Measurements from ENCODE around the gene TRIP10.
"Not testable (repeated sequence)": the region's sequence is repeated elsewhere in the genome, so short reads cannot be mapped to it uniquely, and the experiment has no call there.

The TRIP10 gene

GRCh38 chr19:6739390-6739882 lies at the start of gene TRIP10:
Gene TRIP10 (plus strand): TSS chr19:6739680. CDS start chr19:6739762, 82 bp downstream.
- DNase-seq = peak; percentile 85

- DNase-seq = no peak
These were observed 49.2 kb upstream of the TRIP10 start for GRCh38 chr19:6690160-6690885.

GRCh38 chr19:6691342-6691741 lies 48.1 kb upstream of the TRIP10 start:
- no peak for DNase-seq

- DNase-seq = no peak
These were observed 47.5 kb upstream of the TRIP10 start for GRCh38 chr19:6692027-6692426.

GRCh38 chr19:6693056-6693471 lies 46.4 kb upstream of the TRIP10 start:
- DNase-seq = no peak

- peak; percentile 44 for DNase-seq
These were observed 45.8 kb upstream of the TRIP10 start for GRCh38 chr19:6693681-6694080.

- DNase-seq = peak; percentile 59
These were observed 45.2 kb upstream of the TRIP10 start for GRCh38 chr19:6694147-6694815.

GRCh38 chr19:6696239-6696820 lies 43.1 kb upstream of the TRIP10 start:
- no peak for DNase-seq

GRCh38 chr19:6697291-6697690 lies 42.2 kb upstream of the TRIP10 start:
- no peak for DNase-seq

GRCh38 chr19:6699935-6700334 lies 39.5 kb upstream of the TRIP10 start:
- no peak for DNase-seq

GRCh38 chr19:6700586-6701316 lies 38.7 kb upstream of the TRIP10 start:
- no peak for DNase-seq

GRCh38 chr19:6705931-6706632 lies 33.4 kb upstream of the TRIP10 start:
- no peak for DNase-seq

- DNase-seq = no peak
These were observed 32.9 kb upstream of the TRIP10 start for GRCh38 chr19:6706633-6706958.

GRCh38 chr19:6707011-6707657 lies 32.3 kb upstream of the TRIP10 start:
- no peak for DNase-seq

GRCh38 chr19:6707658-6708018 lies 31.8 kb upstream of the TRIP10 start:
- DNase-seq = no peak

GRCh38 chr19:6708346-6708745 lies 31.1 kb upstream of the TRIP10 start:
- no peak for DNase-seq

GRCh38 chr19:6708913-6709312 lies 30.6 kb upstream of the TRIP10 start:
- not testable (repeated sequence) for DNase-seq

GRCh38 chr19:6709549-6709948 lies 29.9 kb upstream of the TRIP10 start:
- no peak for DNase-seq

GRCh38 chr19:6710273-6711077 lies 29.0 kb upstream of the TRIP10 start:
- DNase-seq = no peak

GRCh38 chr19:6711078-6711361 lies 28.5 kb upstream of the TRIP10 start:
- no peak for DNase-seq

- no peak for DNase-seq
These were observed 27.9 kb upstream of the TRIP10 start for GRCh38 chr19:6711605-6712004.

GRCh38 chr19:6712231-6712630 lies 27.2 kb upstream of the TRIP10 start:
- no peak for DNase-seq

Data from stimulated activated CD8-positive, alpha-beta memory T cell treated with anti-CD3 and anti-CD28 coated beads, Interleukin-4, amount 100 ng/mL, for 48 hours (primary cell).